HepG2 (cell line): ENCODE measurements around the gene DEFB127. TPM values are rescaled to one million over a fixed set of nuclear protein-coding genes. Genes with fewer than 3 reads are reported as not detected.
A peak's percentile ranks its signal among the peaks of the same experiment; 100 is the strongest.

ENCODE experiments used
- ATAC-seq: fragments of 200-7000 bp; cut with Tn5 transposase; 3 replicates; pipeline ENCODE4 v1.9.1; 2020; ENCODE audit warnings: mild to moderate bottlenecking, moderate library complexity
- BruUV-seq: library from RNA; stranded (reverse); fragments of 400-500 nt; replicated peaks from 2 replicates; lab custom pipeline; 2021; lab: Mats Ljungman, UMichigan
- CTCF ChIA-PET: fragments of 300-600 bp; formaldehyde crosslinking; extraction: SDS; loops from one replicate; lab custom pipeline; 2021; ENCODE audit warnings: low total read pairs, inconsistent platforms, low intra/inter-chr PET ratio; lab: Yijun Ruan, JAX
- POLR2A ChIA-PET: fragments of 350-600 bp; sonication (Branson Sonifier 250); formaldehyde crosslinking; loops from one replicate; lab custom pipeline; 2020; ENCODE audit warnings: antibody characterized with exemption, inconsistent platforms; lab: Yijun Ruan, JAX
- DNase-seq: peaks from one replicate; pipeline ENCODE4 v3.0.0-alpha.2; 2015; ENCODE audit warnings: low spot score
- FAIRE-seq: peaks from 3 replicates; lab custom pipeline; 2011; peaks lifted over from hg19 to GRCh38; lab: Jason Lieb, UNC
- H2AFZ ChIP-seq: one replicate; pipeline ENCODE4 v1.6.1; 2011; ENCODE audit warnings: low read length, inconsistent platforms
- H3K27ac ChIP-seq: fragments of 300-600 bp; 3 replicates; pipeline ENCODE4 v1.8.0; 2011; ENCODE audit warnings: mixed run types, mild to moderate bottlenecking, mixed read lengths, low read length, inconsistent platforms; ENCODE audit not compliant: insufficient read depth; ENCODE audit errors: extremely low read length
- H3K27me3 ChIP-seq, 2 experiments: fragments of 200-600 bp in 1 of 2; 2 replicates in 1 of 2; 3 replicates in 1 of 2; pipeline versions ENCODE4 v1.6.0 to v1.8.0; 2011; ENCODE audit warnings: low read length in 2 of 2, mild to moderate bottlenecking in 2 of 2, moderate library complexity in 2 of 2, inconsistent platforms in 1 of 2; ENCODE audit not compliant: insufficient read depth in 2 of 2, control insufficient read depth in 1 of 2
- H3K36me3 ChIP-seq, 2 experiments: fragments of 200-600 bp in 1 of 2; replicated peaks in 1 of 2; 2 replicates in 1 of 2; 3 replicates in 1 of 2; pipeline versions ENCODE4 v1.5.1 to v1.8.0; 2011; ENCODE audit warnings: low read length in 2 of 2, inconsistent platforms in 1 of 2; ENCODE audit not compliant: insufficient read depth in 2 of 2, control insufficient read depth in 1 of 2
- H3K4me1 ChIP-seq: 2 replicates; pipeline ENCODE4 v1.5.1; 2012; ENCODE audit warnings: low read length, inconsistent platforms; ENCODE audit not compliant: insufficient read depth
- H3K4me2 ChIP-seq: 2 replicates; pipeline ENCODE4 v1.6.0; 2011; ENCODE audit warnings: low read depth, low read length, inconsistent platforms
- H3K4me3 ChIP-seq, 3 experiments: fragments of 200-600 bp in 1 of 3; sonication (generic), shearing (Covaris generic) in 1 of 3; replicated peaks in 1 of 3; 2 replicates each; pipeline ENCODE4 v1.5.1; 2011 to 2016; ENCODE audit warnings: low read length in 3 of 3, inconsistent platforms in 2 of 3, low read depth in 2 of 3, mild to moderate bottlenecking in 2 of 3, control low read depth in 1 of 3, mixed read lengths in 1 of 3; ENCODE audit not compliant: insufficient read depth in 1 of 3
- H3K79me2 ChIP-seq: one replicate; pipeline ENCODE4 v1.6.1; 2011; ENCODE audit warnings: low read length, inconsistent platforms; ENCODE audit not compliant: insufficient read depth
- H3K9ac ChIP-seq: 2 replicates; pipeline ENCODE4 v1.6.0; 2011; ENCODE audit warnings: mild to moderate bottlenecking, low read depth, low read length, inconsistent platforms; ENCODE audit not compliant: insufficient read depth
- H3K9me3 ChIP-seq: 2 replicates; pipeline ENCODE4 v1.5.1; 2012; ENCODE audit warnings: mild to moderate bottlenecking, low read length
- H4K20me1 ChIP-seq: 2 replicates; pipeline ENCODE4 v1.6.0; 2011; ENCODE audit warnings: inconsistent platforms, mild to moderate bottlenecking, low read length, moderate library complexity; ENCODE audit not compliant: insufficient read depth
- ATF7 ChIP-seq, 2 experiments: fragments of 450-650 bp in 1 of 2; sonication (generic) in 1 of 2; formaldehyde crosslinking in 1 of 2; IDR thresholded peaks; 2 replicates each; pipeline versions ENCODE4 v1.4.0 to v1.6.1; 2016 to 2020; ENCODE audit warnings: antibody characterized with exemption in 1 of 2, mild to moderate bottlenecking in 1 of 2, missing genetic modification reagents in 1 of 2
- DMAP1 ChIP-seq: IDR thresholded peaks from 2 replicates; pipeline ENCODE4 v1.6.1; 2016
- HNRNPL ChIP-seq: fragments of 200-400 bp; formaldehyde crosslinking; IDR thresholded peaks from 2 replicates; pipeline ENCODE4 v1.6.1; 2017; ENCODE audit warnings: mild to moderate bottlenecking, low read depth, low read length
- NFIC ChIP-seq: IDR thresholded peaks from 2 replicates; pipeline ENCODE4 v1.6.1; 2012; ENCODE audit warnings: mild to moderate bottlenecking, low read length, inconsistent platforms
- PAF1 ChIP-seq: IDR thresholded peaks from 2 replicates; pipeline ENCODE4 v1.6.1; 2016; ENCODE audit warnings: missing genetic modification reagents, missing compliant biosample characterization
- RBM39 ChIP-seq: fragments of 200-400 bp; formaldehyde crosslinking; IDR thresholded peaks from one replicate; pipeline ENCODE4 v1.6.1; 2018; ENCODE audit warnings: antibody characterized with exemption, mild to moderate bottlenecking, low read depth, low read length; ENCODE audit not compliant: poor library complexity, severe bottlenecking
- SNRNP70 ChIP-seq: fragments of 200-400 bp; formaldehyde crosslinking; IDR thresholded peaks from 2 replicates; pipeline ENCODE4 v1.6.1; 2017; ENCODE audit warnings: mild to moderate bottlenecking, low read depth, low read length, moderate library complexity
- TCF7L2 ChIP-seq: IDR thresholded peaks from 2 replicates; pipeline ENCODE4 v1.6.1; 2011; ENCODE audit warnings: mild to moderate bottlenecking, low read depth, low read length, moderate library complexity
- XBP1 ChIP-seq: sonication (generic); formaldehyde crosslinking; IDR thresholded peaks from 2 replicates; pipeline ENCODE4 v1.5.0; 2020; ENCODE audit warnings: missing genetic modification reagents
- ZFP36 ChIP-seq: fragments of 150-350 bp; IDR thresholded peaks from 2 replicates; pipeline ENCODE4 v1.6.1; 2018; ENCODE audit warnings: borderline replicate concordance, low read length, low read depth; ENCODE audit not compliant: partially characterized antibody
- ZNF121 ChIP-seq: sonication (generic); formaldehyde crosslinking; IDR thresholded peaks from 2 replicates; pipeline ENCODE4 v1.5.0; 2020; ENCODE audit warnings: mild to moderate bottlenecking, missing genetic modification reagents
- ZNF331 ChIP-seq: sonication (generic); formaldehyde crosslinking; IDR thresholded peaks from 2 replicates; pipeline ENCODE4 v1.4.0; 2020; ENCODE audit warnings: missing genetic modification reagents
- ZNF724P ChIP-seq: sonication (generic); formaldehyde crosslinking; IDR thresholded peaks from 2 replicates; pipeline ENCODE4 v1.8.0; 2022; ENCODE audit warnings: missing genetic modification reagents, borderline replicate concordance
- whole genome bisulfite sequencing: methylation state at CpG from one replicate; pipeline ENCODE4 v1.1.6; 2017; ENCODE audit warnings: low lambda C conversion rate; 5-methylcytosine and 5-hydroxymethylcytosine counted together
- in situ Hi-C: cut with HindIII; loops from 2 replicates; pipeline ENCODE4 v1.10.0; 2017; ENCODE audit warnings: low pct_unique_long_range_greater_than_20kb; ENCODE audit not compliant: extremely low pct_ligation_motif_present
- intact Hi-C: fragments of 100-400 bp; cut with micrococcal nuclease; formaldehyde crosslinking; loops from one replicate; pipeline ENCODE4 v1.10.0; 2022; ENCODE audit not compliant: unreplicated experiment
- polyA plus RNA-seq, 8 experiments: library from polyadenylated mRNA; depleted of rRNA in 3 of 8; stranded (reverse) in 7 of 8; unstranded in 1 of 8; fragments of >200 nt; fragmentation: Illumina TruSeq in 4 of 8; extraction: Trizol in 4 of 8; gene quantifications; 2 replicates each; pipeline versions ENCODE4 v1.2.1 to v1.2.3, GENCODE V29; 2011 to 2016; ENCODE audit warnings: low read depth in 4 of 8, missing spikeins in 1 of 8, mixed read lengths in 1 of 8; ENCODE audit not compliant: insufficient read depth in 1 of 8
- total RNA-seq, 5 experiments: library from RNA; depleted of rRNA; stranded (reverse); fragments of >200 nt; fragmentation: Illumina TruSeq; extraction: Trizol; gene quantifications; 2 replicates each; pipeline ENCODE4 v1.2.3, GENCODE V29; 2016; ENCODE audit warnings: low read depth in 1 of 5
- TF ChIP-seq, protein P1 (sequence below): sonication (generic); formaldehyde crosslinking; IDR thresholded peaks from 2 replicates; pipeline ENCODE4 v1.8.1; 2023; ENCODE audit warnings: mild to moderate bottlenecking, missing genetic modification reagents

The DEFB127 gene
- total and polyA plus RNA-seq, 2 of the 13 experiments (the other 11 are each of a cell fraction or from before 2014, with no cell fraction given), result not detected

GRCh38 chr20:187733-188132 lies 30.5 kb downstream of the DEFB127 start:
- in situ Hi-C loops (no loop called here), intact Hi-C loops (no loop called here)
- WGBS, result under 1% methylated on average over 2 of the region's 2 CpGs
- Histone ChIP-seq H4K20me1 (no peaks in the 10 kb centered on the region), H3K4me1 (no peaks in the 10 kb centered on the region), H2AFZ (no peak overlapping the region), H3K27me3 (peaks cover 0 to 7% of the 10 kb centered on the region in 2 experiments; a peak in 2 of 5 replicates), H3K9me3 (no peaks in the 10 kb centered on the region; the same call in 1 of the 2 replicates), H3K36me3 (no peaks in the 10 kb centered on the region), H3K27ac (no peak overlapping the region), H3K4me3 (no peak overlapping the region), H3K9ac (no peak overlapping the region), H3K4me2 (no peak overlapping the region), H3K79me2 (no peaks in the 10 kb centered on the region)
- DNase-seq (no peak), ATAC-seq (no peak), FAIRE-seq (no peak)
- ChIA-PET POLR2A (no interaction called here), CTCF (no interaction called here)
- no TSS peak for BruUV-seq
- TF ChIP-seq ATF7 (IDR thresholded peaks at IDR 0.05) (peak; percentile 19; the same call in 1 of the 2 replicates), ATF7 (CRISPR knock-in tag; IDR thresholded peaks at IDR 0.05) (no peak), ZNF724P (CRISPR knock-in tag) (no peak)

DNA sequence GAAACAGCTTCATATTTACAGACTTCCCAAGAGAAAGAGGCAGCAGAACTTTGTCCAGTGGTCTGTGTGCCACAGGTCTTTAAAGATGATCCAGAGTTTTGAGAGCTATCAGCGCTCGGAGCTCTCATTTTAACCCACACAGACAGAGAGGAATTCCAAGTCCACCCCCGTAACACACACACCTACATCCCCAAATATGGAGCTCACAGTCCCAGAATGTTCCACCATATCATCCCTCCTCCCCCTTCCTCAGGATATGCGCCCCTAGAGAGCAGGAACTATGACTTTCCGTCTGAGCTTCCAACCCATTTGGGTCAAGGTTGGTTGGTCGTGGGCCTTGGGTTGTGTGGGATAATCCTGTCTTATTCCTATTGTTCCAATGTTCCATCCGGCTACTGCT lies 32.4 kb downstream of the DEFB127 start, which contains the start of gene DEFB128:
TSS of gene DEFB128 (minus strand) at position 101 of the 400 bp plus-strand sequence. CDS start at position 13, 88 bp downstream.
- intact Hi-C loops, result no loop called here
- FAIRE-seq, result no peak

More for the DNA sequence above, 32.4 kb downstream of the DEFB127 start, which contains the start of gene DEFB128:
- no peak for ATAC-seq
- 8% methylated on average over 7 of the region's 7 CpGs for WGBS
- Histone ChIP-seq H3K27ac (no peak within 1 kb of the TSS), H3K27me3 (peaks cover 0 to 14% of the 10 kb centered on the region in 2 experiments; a peak in 2 of 5 replicates), H2AFZ (no peak within 1 kb of the TSS), H3K4me1 (no peaks in the 10 kb centered on the region)
- DNase-seq, result no peak
- in situ Hi-C loops, result no loop called here
- TF ChIP-seq XBP1 (CRISPR knock-in tag) (no peak), ZNF121 (no peak), HNRNPL (no peak), NFIC (no peak), ZNF331 (CRISPR knock-in tag) (no peak), ZFP36 (no peak), DMAP1 (no peak), TCF7L2 (no peak), SNRNP70 (no peak), RBM39 (no peak), PAF1 (CRISPR knock-in tag) (no peak)
- TF ChIP-seq, protein P1, sequence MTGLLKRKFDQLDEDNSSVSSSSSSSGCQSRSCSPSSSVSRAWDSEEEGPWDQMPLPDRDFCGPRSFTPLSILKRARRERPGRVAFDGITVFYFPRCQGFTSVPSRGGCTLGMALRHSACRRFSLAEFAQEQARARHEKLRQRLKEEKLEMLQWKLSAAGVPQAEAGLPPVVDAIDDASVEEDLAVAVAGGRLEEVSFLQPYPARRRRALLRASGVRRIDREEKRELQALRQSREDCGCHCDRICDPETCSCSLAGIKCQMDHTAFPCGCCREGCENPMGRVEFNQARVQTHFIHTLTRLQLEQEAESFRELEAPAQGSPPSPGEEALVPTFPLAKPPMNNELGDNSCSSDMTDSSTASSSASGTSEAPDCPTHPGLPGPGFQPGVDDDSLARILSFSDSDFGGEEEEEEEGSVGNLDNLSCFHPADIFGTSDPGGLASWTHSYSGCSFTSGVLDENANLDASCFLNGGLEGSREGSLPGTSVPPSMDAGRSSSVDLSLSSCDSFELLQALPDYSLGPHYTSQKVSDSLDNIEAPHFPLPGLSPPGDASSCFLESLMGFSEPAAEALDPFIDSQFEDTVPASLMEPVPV, result no peak
- TF ChIP-seq, all 625 proteins: peak for 0
- Histone ChIP-seq H4K20me1 (no peaks in the 10 kb centered on the region), H3K4me2 (no peak within 1 kb of the TSS), H3K4me3 (no peak within 1 kb of the TSS), H3K79me2 (no peaks in the 10 kb centered on the region), H3K36me3 (no peaks in the 10 kb centered on the region), H3K9ac (no peak within 1 kb of the TSS), H3K9me3 (no peaks in the 10 kb centered on the region; the same call in 1 of the 2 replicates)
- CTCF ChIA-PET, result no interaction called here
- POLR2A ChIA-PET, result no interaction called here
- BruUV-seq, result no TSS peak
